A549 (cell line): ENCODE measurements around the gene IZUMO1R.
"Not testable (repeated sequence)": the region's sequence is repeated elsewhere in the genome, so short reads cannot be mapped to it uniquely, and the experiment has no call there.

Experiments
- CEBPB ChIP-seq, 2 experiments: fragments of >200 bp in 1 of 2; sonication (Bioruptor Twin) in 1 of 2; formaldehyde crosslinking in 1 of 2; IDR thresholded peaks; 2 replicates each; pipeline ENCODE4 v1.6.1; 2012 to 2016
- EP300 ChIP-seq, 2 experiments: fragments of >200 bp; sonication (Bioruptor Twin); formaldehyde crosslinking; IDR thresholded peaks; 2 replicates in 1 of 2; 3 replicates in 1 of 2; pipeline ENCODE4 v1.6.1; 2016 to 2017
- FOSB ChIP-seq: fragments of 250-450 bp; sonication (Bioruptor Pico); IDR thresholded peaks from 2 replicates; pipeline ENCODE4 v1.5.0; 2020; ENCODE audit warnings: mild to moderate bottlenecking, moderate library complexity
- HDAC2 ChIP-seq: fragments of 200-600 bp; sonication (generic); IDR thresholded peaks from 2 replicates; pipeline ENCODE4 v1.6.1; 2016
- JUN ChIP-seq, 2 experiments: fragments of >200 bp; sonication (Bioruptor Twin); formaldehyde crosslinking; IDR thresholded peaks; 2 replicates in 1 of 2; 3 replicates in 1 of 2; pipeline ENCODE4 v1.6.1; 2016 to 2017
- KDM5A ChIP-seq: fragments of 200-600 bp; sonication (generic); IDR thresholded peaks from 2 replicates; pipeline ENCODE4 v1.6.1; 2016; ENCODE audit warnings: antibody characterized with exemption, mild to moderate bottlenecking
- POLR2A ChIP-seq: IDR thresholded peaks from 2 replicates; pipeline ENCODE4 v1.6.1; 2012; ENCODE audit warnings: mild to moderate bottlenecking, low read length
- POLR2AphosphoS2 ChIP-seq: conservative IDR thresholded peaks from 2 replicates; pipeline ENCODE4 v1.6.1; 2012; ENCODE audit warnings: low read length, improper control_type of control experiment, inconsistent platforms
- SMC3 ChIP-seq: fragments of >200 bp; sonication (Bioruptor Twin); formaldehyde crosslinking; IDR thresholded peaks from 3 replicates; pipeline ENCODE4 v1.6.1; 2018; ENCODE audit warnings: inconsistent platforms
- TF ChIP-seq, protein P1 (sequence below): fragments of >200 bp; sonication (Bioruptor Twin); formaldehyde crosslinking; IDR thresholded peaks from 3 replicates; pipeline ENCODE4 v1.5.1; 2016

DNA sequence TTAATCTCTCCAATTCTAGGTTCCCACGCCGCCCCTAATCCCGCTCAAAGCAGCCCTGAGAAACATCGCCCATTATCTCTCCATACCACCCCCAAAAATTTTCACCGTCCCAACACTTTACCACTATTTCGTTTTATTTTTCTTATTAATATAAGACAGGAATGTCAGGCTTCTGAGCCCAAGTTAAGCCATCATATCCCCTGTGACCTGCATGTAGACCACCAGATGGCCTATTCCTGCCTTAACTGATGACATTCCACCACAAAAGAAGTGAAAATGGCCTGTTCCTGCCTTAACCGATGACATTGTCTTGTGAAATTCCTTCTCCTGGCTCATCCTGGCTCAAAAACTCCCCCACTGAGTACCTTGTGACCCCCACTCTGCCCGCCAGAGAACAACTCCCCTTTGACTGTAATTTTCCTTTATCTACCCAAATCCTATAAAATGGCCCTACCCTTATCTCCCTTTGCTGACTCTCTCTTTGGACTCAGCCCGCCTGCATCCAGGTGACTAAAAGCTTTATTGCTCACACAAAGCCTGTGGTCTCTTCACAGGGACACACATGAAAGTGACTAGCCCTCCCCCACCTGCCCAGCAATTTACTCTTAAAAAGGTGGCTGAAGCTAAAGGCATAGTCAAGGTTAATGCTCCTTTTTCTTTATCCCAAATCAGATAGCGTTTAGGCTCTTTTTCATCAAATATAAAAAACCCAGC, 46.6 kb downstream of the IZUMO1R start:
- TF ChIP-seq, protein P1, sequence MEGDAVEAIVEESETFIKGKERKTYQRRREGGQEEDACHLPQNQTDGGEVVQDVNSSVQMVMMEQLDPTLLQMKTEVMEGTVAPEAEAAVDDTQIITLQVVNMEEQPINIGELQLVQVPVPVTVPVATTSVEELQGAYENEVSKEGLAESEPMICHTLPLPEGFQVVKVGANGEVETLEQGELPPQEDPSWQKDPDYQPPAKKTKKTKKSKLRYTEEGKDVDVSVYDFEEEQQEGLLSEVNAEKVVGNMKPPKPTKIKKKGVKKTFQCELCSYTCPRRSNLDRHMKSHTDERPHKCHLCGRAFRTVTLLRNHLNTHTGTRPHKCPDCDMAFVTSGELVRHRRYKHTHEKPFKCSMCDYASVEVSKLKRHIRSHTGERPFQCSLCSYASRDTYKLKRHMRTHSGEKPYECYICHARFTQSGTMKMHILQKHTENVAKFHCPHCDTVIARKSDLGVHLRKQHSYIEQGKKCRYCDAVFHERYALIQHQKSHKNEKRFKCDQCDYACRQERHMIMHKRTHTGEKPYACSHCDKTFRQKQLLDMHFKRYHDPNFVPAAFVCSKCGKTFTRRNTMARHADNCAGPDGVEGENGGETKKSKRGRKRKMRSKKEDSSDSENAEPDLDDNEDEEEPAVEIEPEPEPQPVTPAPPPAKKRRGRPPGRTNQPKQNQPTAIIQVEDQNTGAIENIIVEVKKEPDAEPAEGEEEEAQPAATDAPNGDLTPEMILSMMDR, result not testable (repeated sequence)
- not testable (repeated sequence) for TF ChIP-seq HDAC2; JUN (IDR thresholded peaks at IDR 0.05); SMC3; EP300 (IDR thresholded peaks at IDR 0.05); POLR2AphosphoS2; POLR2A; CEBPB (IDR thresholded peaks at IDR 0.05); FOSB (CRISPR knock-in tag); KDM5A
